Measurements from ENCODE around the gene MADD. TPM values are rescaled to one million over a fixed set of nuclear protein-coding genes. Genes with fewer than 3 reads are reported as not detected.

MADD gene
- total RNA-seq, 3 donors from 2014 or later, result 43.3 to 56.5 (median 46.6) TPM

DNA sequence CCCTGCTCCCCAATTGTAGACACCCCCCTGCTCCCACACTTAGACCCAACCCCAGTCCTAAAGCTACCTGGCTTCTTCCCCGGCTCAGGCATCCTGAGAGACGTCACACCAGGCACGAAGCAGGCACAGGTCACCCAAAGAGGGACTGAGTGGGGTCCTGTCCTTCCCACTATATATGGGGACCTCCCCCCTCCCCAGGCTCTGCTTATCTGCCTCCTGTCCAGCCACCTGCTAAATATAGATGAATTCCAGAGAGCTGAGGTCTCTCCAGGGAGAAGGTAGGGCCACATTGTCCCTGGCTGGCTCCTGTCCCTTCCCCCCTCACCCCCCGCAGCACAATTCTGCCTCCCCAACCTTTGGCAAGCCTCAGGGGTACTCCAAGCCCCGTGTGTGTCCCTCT is 82.6 kb downstream of the MADD start, which contains the start of gene MYBPC3:
MYBPC3 (minus strand) TSS at position 147 of the 400 bp plus-strand sequence; CDS start at position 92, 55 bp downstream.
- Histone ChIP-seq H3K27ac (no peak within 1 kb of the TSS), H3K4me1 (peaks cover 0 to 4% of the 10 kb centered on the region in 2 donors), H3K27me3 (no peaks in the 10 kb centered on the region), H3K36me3 (no peaks in the 10 kb centered on the region), H3K9me3 (no peaks in the 10 kb centered on the region), H3K4me3 (no peak within 1 kb of the TSS)
- DNase-seq (ENCODE audit: low spot score in 2 of 2), result no peak
- intact Hi-C loops (cut with DNase I; ENCODE audit: low total_unique reads), result loop anchor here (10.0 kb wide), 1 partner anchor 168 kb away; the partner anchor contains the start of gene PACSIN3
- TF ChIP-seq POLR2AphosphoS5 (IDR thresholded peaks at IDR 0.05) (no peak), POLR2A (IDR thresholded peaks at IDR 0.05) (no peak)
- TF ChIP-seq, protein P1, sequence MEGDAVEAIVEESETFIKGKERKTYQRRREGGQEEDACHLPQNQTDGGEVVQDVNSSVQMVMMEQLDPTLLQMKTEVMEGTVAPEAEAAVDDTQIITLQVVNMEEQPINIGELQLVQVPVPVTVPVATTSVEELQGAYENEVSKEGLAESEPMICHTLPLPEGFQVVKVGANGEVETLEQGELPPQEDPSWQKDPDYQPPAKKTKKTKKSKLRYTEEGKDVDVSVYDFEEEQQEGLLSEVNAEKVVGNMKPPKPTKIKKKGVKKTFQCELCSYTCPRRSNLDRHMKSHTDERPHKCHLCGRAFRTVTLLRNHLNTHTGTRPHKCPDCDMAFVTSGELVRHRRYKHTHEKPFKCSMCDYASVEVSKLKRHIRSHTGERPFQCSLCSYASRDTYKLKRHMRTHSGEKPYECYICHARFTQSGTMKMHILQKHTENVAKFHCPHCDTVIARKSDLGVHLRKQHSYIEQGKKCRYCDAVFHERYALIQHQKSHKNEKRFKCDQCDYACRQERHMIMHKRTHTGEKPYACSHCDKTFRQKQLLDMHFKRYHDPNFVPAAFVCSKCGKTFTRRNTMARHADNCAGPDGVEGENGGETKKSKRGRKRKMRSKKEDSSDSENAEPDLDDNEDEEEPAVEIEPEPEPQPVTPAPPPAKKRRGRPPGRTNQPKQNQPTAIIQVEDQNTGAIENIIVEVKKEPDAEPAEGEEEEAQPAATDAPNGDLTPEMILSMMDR (IDR thresholded peaks at IDR 0.05), result no peak

GRCh38 chr11:47353978-47354774 is 84.2 kb downstream of the MADD start:
- H3K27ac ChIP-seq, result peak overlapping the region in 1 of 2 donors; percentile 85
- DNase-seq (ENCODE audit: low spot score in 2 of 2), result no peak
- H3K4me1 ChIP-seq, result peaks cover 0 to 4% of the 10 kb centered on the region in 2 donors
- H3K27me3 ChIP-seq, result no peaks in the 10 kb centered on the region
- no peaks in the 10 kb centered on the region for H3K9me3 ChIP-seq
- peak overlapping the region in 2 of 3 donors; percentile 58 to 81 for H3K4me3 ChIP-seq
- H3K36me3 ChIP-seq, result no peaks in the 10 kb centered on the region
- TF ChIP-seq POLR2AphosphoS5 (IDR thresholded peaks at IDR 0.05), result no peak
- intact Hi-C loops (cut with DNase I; ENCODE audit: low total_unique reads), result loop anchor here (10.0 kb wide), 1 partner anchor 169 kb away; the partner anchor contains the start of gene PACSIN3

- peaks cover 0 to 4% of the 10 kb centered on the region in 2 donors for H3K4me1 ChIP-seq
- no peaks in the 10 kb centered on the region for H3K36me3 ChIP-seq
- H3K9me3 ChIP-seq, result no peaks in the 10 kb centered on the region
- H3K27me3 ChIP-seq, result no peaks in the 10 kb centered on the region
- intact Hi-C loops (cut with DNase I; ENCODE audit: low total_unique reads), result loop anchor here (10.0 kb wide), 1 partner anchor 170 kb away; the partner anchor contains the start of gene PACSIN3
- TF ChIP-seq POLR2A (IDR thresholded peaks at IDR 0.05) (no peak), POLR2AphosphoS5 (IDR thresholded peaks at IDR 0.05) (no peak)
- H3K4me3 ChIP-seq, result peak overlapping the region; percentile 45 to 81 (median 58)
- H3K27ac ChIP-seq, result peak overlapping the region; percentile 85
- DNase-seq (ENCODE audit: low spot score in 2 of 2), result no peak
These were observed 85.0 kb downstream of the MADD start for GRCh38 chr11:47354913-47355282.

DNA sequence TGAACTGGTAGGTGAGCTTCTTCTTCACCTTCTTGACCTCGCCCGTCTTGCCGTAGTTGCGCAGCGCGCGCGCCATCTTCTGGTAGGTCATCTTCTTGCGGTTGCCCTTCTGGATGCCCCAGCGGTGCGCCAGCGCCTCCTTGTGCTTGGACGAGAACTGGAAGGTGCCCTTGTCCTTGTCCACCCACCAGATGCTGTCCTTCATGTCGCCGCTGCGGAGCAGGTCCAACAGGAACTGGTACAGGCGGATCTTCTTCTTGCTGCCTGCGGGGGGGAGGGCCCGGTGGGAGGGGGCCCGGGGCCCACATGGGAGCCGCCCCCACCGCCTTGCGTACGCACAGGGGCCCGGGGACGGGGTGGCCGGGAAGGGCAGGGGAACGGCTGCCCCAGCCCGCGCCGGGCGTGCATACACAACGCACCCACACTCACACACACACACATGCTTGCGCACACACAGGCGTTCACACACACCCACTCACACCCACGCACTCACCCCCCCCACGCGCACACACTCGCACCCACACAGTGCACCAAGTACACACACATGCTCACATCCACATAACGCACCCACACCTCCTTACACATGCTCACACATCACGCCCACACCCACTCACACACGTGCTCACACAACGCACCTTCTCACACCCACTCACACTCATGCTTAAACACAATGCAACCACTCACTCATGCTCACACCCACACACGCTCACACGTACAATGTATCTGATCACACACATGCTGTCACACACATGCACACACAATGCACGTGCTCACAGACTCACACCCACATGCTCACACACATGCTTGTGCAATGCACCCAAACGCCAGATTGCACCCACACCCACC is 85.6 kb downstream of the MADD start:
- H3K27ac ChIP-seq, result peak overlapping the region; percentile 85
- TF ChIP-seq, protein P1 (IDR thresholded peaks at IDR 0.05), result peak; percentile 64 to 98 (median 94)
- TF ChIP-seq POLR2AphosphoS5 (IDR thresholded peaks at IDR 0.05) (peak; percentile 68 to 87 (median 82)), POLR2A (IDR thresholded peaks at IDR 0.05) (no peak)
- intact Hi-C loops (cut with DNase I; ENCODE audit: low total_unique reads), result loop anchor here (10.0 kb wide), 1 partner anchor 171 kb away; the partner anchor contains the start of gene PACSIN3

GRCh38 chr11:47356129-47356997 is 86.4 kb downstream of the MADD start:
- H3K4me1 ChIP-seq, result peaks cover 0 to 4% of the 10 kb centered on the region in 2 donors
- intact Hi-C loops (cut with DNase I; ENCODE audit: low total_unique reads), result loop anchor here (10.0 kb wide), 1 partner anchor 172 kb away; the partner anchor contains the start of gene PACSIN3
- H3K9me3 ChIP-seq, result no peaks in the 10 kb centered on the region
- TF ChIP-seq POLR2AphosphoS5 (IDR thresholded peaks at IDR 0.05), result no peak
- TF ChIP-seq, protein P1 (IDR thresholded peaks at IDR 0.05), result no peak
- no peak for TF ChIP-seq POLR2A (IDR thresholded peaks at IDR 0.05)
- H3K27me3 ChIP-seq, result no peaks in the 10 kb centered on the region
- no peak for DNase-seq (ENCODE audit: low spot score in 2 of 2)
- no peak overlapping the region for H3K27ac ChIP-seq
- H3K36me3 ChIP-seq, result no peaks in the 10 kb centered on the region
- H3K4me3 ChIP-seq, result no peak overlapping the region

More for the DNA sequence above, 85.6 kb downstream of the MADD start:
- H3K36me3 ChIP-seq, result no peaks in the 10 kb centered on the region
- peak; percentile 91 to 98 for DNase-seq (ENCODE audit: low spot score in 2 of 2)
- no peaks in the 10 kb centered on the region for H3K9me3 ChIP-seq
- peak overlapping the region; percentile 45 to 81 (median 58) for H3K4me3 ChIP-seq
- H3K4me1 ChIP-seq, result peaks cover 0 to 4% of the 10 kb centered on the region in 2 donors
- no peaks in the 10 kb centered on the region for H3K27me3 ChIP-seq
